ENCODE results near the gene RUBCN. TPM values are rescaled to one million over a fixed set of nuclear protein-coding genes. Genes with fewer than 3 reads are reported as not detected.

The RUBCN gene
- polyA plus RNA-seq, 1 donor (not counting 4 experiments of a cell fraction or from before 2014, with no cell fraction given), result 8.9 TPM

- Histone ChIP-seq H3K36me3 (ENCODE audit: control insufficient read depth in 2 of 2, extremely low read depth in 1 of 2, insufficient read depth in 2 of 2, low read length in 2 of 2) (peaks cover under 1 to 14% of the 10 kb centered on the region in 2 experiments), H3K9me3 (ENCODE audit: control insufficient read depth, low read depth, low read length) (no peaks in the 10 kb centered on the region), H3K79me2 (ENCODE audit: control insufficient read depth, insufficient read depth, low read length) (peaks cover 7% of the 10 kb centered on the region), H3K9ac (ENCODE audit: control insufficient read depth, extremely low read depth, insufficient read depth, low read length) (no peak overlapping the region), H3K27me3 (ENCODE audit: control insufficient read depth, extremely low read depth, insufficient read depth, low read length) (no peaks in the 10 kb centered on the region), H4K20me1 (ENCODE audit: control insufficient read depth, extremely low read depth, insufficient read depth, low read length) (no peaks in the 10 kb centered on the region), H2AFZ (ENCODE audit: control insufficient read depth, low read length) (no peak overlapping the region), H3K4me1 (ENCODE audit: control insufficient read depth, extremely low read depth, insufficient read depth, low read length) (peaks cover 18% of the 10 kb centered on the region), H3K4me3 (ENCODE audit: control insufficient read depth in 2 of 3, extremely low read depth in 1 of 3, insufficient read depth in 2 of 3, low read depth in 1 of 3, low read length in 3 of 3) (no peak overlapping the region), H3K9me1 (ENCODE audit: control insufficient read depth, extremely low read depth, insufficient read depth, low read length) (no peaks in the 10 kb centered on the region), H3K27ac (ENCODE audit: control insufficient read depth, insufficient read depth, low read length) (no peak overlapping the region), H3K4me2 (ENCODE audit: control insufficient read depth, extremely low read depth, insufficient read depth, low read depth, low read length) (no peak overlapping the region)
- no peak for FAIRE-seq
- TF ChIP-seq EZH2 (IDR thresholded peaks at IDR 0.05; ENCODE audit: low read length) (no peak), CTCF (optimal IDR thresholded peaks at IDR 0.05 in 1 of 3, IDR thresholded peaks at IDR 0.05 in 1 of 3, conservative IDR thresholded peaks at IDR 0.05 in 1 of 3; ENCODE audit: extremely low read depth in 1 of 3, insufficient read depth in 2 of 3, low read length in 3 of 3) (no peak)
- DNase-seq (ENCODE audit: low read depth, low spot score), result no peak
- dilution Hi-C loops (cut with MboI; ENCODE audit: extremely low pct_ligation_motif_present, low sequenced_read_pairs), result no loop called here
Measured at GRCh38 chr3:197709135-197709534, 27.6 kb downstream of the RUBCN start.

- Histone ChIP-seq H3K27ac (ENCODE audit: control insufficient read depth, insufficient read depth, low read length) (no peak overlapping the region), H4K20me1 (ENCODE audit: control insufficient read depth, extremely low read depth, insufficient read depth, low read length) (no peaks in the 10 kb centered on the region), H3K9me3 (ENCODE audit: control insufficient read depth, low read depth, low read length) (no peaks in the 10 kb centered on the region), H3K4me3 (ENCODE audit: control insufficient read depth in 2 of 3, extremely low read depth in 1 of 3, insufficient read depth in 2 of 3, low read depth in 1 of 3, low read length in 3 of 3) (no peak overlapping the region), H2AFZ (ENCODE audit: control insufficient read depth, low read length) (no peak overlapping the region), H3K79me2 (ENCODE audit: control insufficient read depth, insufficient read depth, low read length) (peaks cover 7% of the 10 kb centered on the region), H3K9ac (ENCODE audit: control insufficient read depth, extremely low read depth, insufficient read depth, low read length) (no peak overlapping the region), H3K4me2 (ENCODE audit: control insufficient read depth, extremely low read depth, insufficient read depth, low read depth, low read length) (no peak overlapping the region), H3K36me3 (ENCODE audit: control insufficient read depth in 2 of 2, extremely low read depth in 1 of 2, insufficient read depth in 2 of 2, low read length in 2 of 2) (peaks cover 7 to 22% of the 10 kb centered on the region in 2 experiments), H3K27me3 (ENCODE audit: control insufficient read depth, extremely low read depth, insufficient read depth, low read length) (no peaks in the 10 kb centered on the region), H3K9me1 (ENCODE audit: control insufficient read depth, extremely low read depth, insufficient read depth, low read length) (no peaks in the 10 kb centered on the region), H3K4me1 (ENCODE audit: control insufficient read depth, extremely low read depth, insufficient read depth, low read length) (peaks cover under 1% of the 10 kb centered on the region)
- no peak for TF ChIP-seq CTCF (optimal IDR thresholded peaks at IDR 0.05 in 1 of 3, IDR thresholded peaks at IDR 0.05 in 1 of 3, conservative IDR thresholded peaks at IDR 0.05 in 1 of 3; ENCODE audit: extremely low read depth in 1 of 3, insufficient read depth in 2 of 3, low read length in 3 of 3)
- TF ChIP-seq EZH2 (IDR thresholded peaks at IDR 0.05; ENCODE audit: low read length), result no peak
- no peak for FAIRE-seq
- no peak for DNase-seq (ENCODE audit: low read depth, low spot score)
- dilution Hi-C loops (cut with MboI; ENCODE audit: extremely low pct_ligation_motif_present, low sequenced_read_pairs), result no loop called here
Measured at GRCh38 chr3:197706658-197707057, 30.0 kb downstream of the RUBCN start.
